ENCODE results near the gene MAGI1.

Gene MAGI1

DNA sequence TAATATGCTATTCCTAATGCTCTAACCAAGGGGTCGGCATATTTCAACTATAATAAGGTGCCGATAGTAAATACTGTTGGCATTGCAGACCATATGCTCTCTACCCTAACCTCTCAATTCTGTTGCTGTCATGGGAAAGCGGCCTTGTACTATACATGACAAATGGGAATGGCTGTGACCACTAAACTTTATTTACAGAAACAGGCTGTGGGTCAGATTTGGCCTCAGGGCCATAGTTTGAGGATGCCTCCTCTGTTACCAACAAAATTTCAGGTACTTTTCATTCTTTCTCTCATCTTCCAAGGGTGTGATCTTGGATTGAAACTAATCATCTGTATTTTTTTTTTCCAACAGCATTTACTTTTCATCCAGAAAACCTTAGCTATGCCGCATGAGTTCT, 242.0 kb downstream of the MAGI1 start:
- DNase-seq (ENCODE audit: low read depth), result no peak

- DNase-seq (ENCODE audit: low read depth), result no peak
Measured at GRCh38 chr3:65795166-65795565, 243.6 kb downstream of the MAGI1 start.

- no peak for DNase-seq (ENCODE audit: low read depth)
Measured at GRCh38 chr3:65793495-65794200, 245.1 kb downstream of the MAGI1 start.

GRCh38 chr3:65788461-65788860, 250.3 kb downstream of the MAGI1 start:
- no peak for DNase-seq (ENCODE audit: low read depth)

DNA sequence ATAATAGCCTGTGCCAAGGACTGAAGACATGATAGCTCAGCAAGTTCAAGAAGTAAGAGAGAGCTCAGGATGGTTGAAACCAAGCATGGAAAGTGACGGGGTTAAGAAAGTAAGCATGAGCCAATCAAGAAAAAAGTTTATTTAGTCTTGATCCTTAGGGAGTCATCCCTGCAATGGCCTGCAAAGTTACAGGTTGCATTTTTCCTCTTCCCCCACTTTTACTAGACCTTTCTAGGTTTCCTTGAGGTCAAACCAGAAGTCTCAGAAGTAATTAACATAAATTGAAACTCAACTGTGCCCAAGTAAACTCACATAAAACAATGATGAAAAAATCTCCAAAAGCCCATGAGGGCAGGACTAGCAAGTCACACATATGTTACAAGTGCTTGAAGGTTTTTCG, 250.9 kb downstream of the MAGI1 start:
- DNase-seq (ENCODE audit: low read depth), result no peak

- no peak for DNase-seq (ENCODE audit: low read depth)
Measured at GRCh38 chr3:65787340-65787739, 251.4 kb downstream of the MAGI1 start.

GRCh38 chr3:65786890-65787289, 251.8 kb downstream of the MAGI1 start:
- DNase-seq (ENCODE audit: low read depth), result no peak

DNA sequence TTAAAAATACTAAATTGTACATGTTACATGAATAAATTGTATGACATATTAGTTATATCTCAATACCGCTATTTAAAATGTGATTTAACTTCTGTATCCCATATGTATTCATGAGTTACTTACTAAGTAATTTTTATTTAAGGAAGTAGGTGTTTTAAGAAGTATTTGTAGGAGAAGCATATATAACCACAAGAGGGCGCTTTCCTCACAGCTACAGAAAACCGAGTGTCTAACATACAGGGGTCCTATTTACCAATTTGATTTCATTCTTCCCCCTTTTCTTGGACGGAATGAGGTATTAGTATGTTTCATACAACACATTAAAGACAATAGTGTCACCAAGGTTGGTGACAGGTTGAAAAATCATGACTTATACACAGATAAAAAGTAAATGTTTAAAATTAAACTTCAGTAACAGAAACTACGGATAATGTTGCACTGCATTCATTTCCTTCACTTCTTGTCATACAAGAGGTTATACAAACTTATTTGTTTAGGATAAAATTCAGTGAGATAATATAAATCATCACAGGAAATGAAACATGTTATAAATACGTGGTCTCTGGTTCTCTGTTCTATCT, 253.6 kb downstream of the MAGI1 start:
- peak; percentile 51 for DNase-seq (ENCODE audit: low read depth)

DNA sequence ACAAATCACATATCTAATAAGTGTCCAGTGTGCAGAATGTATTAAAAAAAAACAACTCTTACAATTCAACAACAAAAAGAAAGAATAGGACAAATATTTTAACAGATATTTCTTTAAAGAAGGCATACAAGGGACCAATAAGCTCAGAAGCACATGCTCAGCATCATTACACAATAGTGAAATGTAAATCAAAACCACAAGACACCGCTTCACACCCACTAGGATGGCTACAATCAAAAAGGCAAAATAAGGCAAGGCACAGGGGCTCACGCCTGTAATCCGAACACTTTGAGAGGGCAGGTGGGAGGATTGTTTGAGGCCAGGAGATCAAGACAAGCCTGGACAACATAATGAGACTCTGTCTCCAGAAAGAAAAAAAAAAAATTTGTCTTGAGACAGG, 255.6 kb downstream of the MAGI1 start:
- DNase-seq (ENCODE audit: low read depth), result peak; percentile 14

DNA sequence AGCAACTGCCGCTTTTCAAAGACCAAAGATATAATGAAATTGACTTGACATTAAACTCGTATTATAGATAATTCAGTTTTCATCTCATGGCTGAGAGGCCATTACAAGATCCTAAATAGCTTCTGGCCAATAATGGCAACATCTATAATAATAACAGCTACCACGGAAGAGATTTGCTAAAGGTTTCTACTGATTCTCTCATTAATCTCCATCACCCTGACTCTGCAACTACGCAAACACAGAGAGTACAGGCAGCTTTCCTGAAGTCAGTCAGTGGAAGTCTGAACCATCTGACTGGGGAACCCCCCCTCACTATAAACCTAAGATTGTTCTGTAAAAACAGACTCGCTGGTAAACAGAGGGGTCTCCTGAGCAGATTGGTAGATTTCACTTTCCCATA, 257.1 kb downstream of the MAGI1 start:
- DNase-seq (ENCODE audit: low read depth), result no peak

DNA sequence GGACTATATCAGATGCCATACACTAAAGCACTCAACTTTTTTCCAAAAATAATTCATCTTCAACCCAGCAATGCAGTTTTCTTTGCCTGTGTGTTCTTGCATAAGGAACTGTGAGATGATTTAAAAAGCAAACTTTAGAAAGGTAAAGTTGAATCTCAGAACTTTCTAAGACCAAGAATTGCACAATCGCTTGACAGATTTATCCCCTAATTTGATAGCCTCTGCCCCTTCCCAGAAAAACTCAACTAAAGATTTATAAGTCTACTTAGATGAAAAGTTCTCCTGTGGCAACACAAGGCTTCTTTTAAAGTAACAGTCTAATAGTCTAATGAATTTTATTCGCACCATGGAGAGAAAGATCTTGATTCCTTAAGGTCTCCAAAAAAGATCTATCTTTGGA, 259.3 kb downstream of the MAGI1 start:
- no peak for DNase-seq (ENCODE audit: low read depth)

DNA sequence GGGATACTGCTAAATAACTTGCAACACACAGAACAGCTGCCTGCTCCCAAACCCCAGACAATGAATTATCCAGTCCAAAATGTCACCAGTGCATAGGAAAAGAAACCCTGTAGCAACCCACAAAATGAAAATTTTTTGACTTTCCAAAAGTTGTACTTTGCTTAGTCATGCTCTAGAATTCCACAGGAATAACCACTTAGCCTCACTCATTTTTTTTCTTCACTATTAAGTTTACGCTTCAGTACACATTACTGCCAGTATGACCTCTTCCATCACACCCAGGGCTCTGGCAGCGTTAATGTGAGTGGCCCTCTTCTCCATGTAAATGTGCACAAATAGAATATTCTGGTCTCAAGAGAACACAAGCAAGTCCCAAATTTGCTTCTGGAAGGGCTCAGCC, 259.8 kb downstream of the MAGI1 start:
- no peak for DNase-seq (ENCODE audit: low read depth)

DNA sequence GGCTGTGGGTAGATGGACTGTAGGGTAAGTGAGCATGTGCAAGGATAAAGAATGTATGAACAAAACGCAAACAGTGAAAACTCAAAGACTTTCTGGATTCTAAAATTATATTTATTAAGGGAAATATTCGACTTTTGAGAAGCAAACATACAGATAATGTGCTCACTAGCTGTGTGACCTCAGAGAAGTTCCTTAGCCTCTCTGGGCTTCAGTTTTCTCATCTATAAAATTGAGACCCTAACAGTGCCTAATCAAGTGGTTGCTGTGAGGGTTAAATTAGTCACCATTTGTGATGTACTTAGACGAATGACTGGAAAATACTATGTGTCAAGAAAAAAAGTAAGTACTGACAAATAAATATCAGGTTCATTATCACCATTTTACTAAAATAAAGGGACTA, 261.7 kb downstream of the MAGI1 start:
- DNase-seq (ENCODE audit: low read depth), result no peak

- peak; percentile 90 for DNase-seq (ENCODE audit: low read depth)
Measured at GRCh38 chr3:65776494-65776893, 262.2 kb downstream of the MAGI1 start.

DNA sequence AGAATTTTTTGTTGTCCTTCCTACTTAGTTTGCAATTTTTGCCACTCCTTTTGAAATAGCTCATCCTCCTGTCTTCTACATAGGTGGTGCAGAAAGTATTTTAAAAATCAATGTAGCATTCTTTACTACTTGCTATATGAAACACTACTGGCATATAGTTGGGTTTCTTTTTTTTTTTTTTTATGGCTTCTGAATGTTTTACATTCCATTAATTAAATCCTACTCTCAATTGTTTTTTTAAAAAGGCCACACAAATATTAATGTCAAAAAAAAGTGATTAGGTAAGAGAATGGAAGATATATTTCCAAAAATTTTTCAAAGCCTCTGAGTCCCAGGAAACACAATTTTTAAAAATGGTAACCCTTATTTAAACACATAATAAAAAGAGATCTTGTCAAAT, 262.6 kb downstream of the MAGI1 start:
- DNase-seq (ENCODE audit: low read depth), result no peak

GRCh38 chr3:65772758-65773157, 266.0 kb downstream of the MAGI1 start:
- DNase-seq (ENCODE audit: low read depth), result no peak

GRCh38 chr3:65767551-65767950, 271.2 kb downstream of the MAGI1 start:
- no peak for DNase-seq (ENCODE audit: low read depth)

DNA sequence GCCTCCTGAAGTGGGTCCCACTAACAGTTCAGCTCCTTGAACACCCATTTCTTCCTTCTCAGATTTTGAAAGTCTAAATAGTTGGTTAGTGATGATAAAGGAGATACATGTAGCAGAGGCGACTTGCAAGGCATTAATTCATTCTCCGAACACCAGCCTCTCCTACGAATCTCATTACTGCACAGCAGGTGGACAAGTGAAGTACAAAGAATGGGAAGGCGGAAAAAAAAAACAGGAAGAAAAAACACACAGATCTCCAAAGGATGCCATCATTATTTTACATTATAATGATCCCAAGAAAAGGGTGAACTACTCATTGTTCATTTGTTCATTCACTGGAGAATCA, 276.5 kb downstream of the MAGI1 start:
- DNase-seq (ENCODE audit: low read depth), result no peak

- no peak for DNase-seq (ENCODE audit: low read depth)
Measured at GRCh38 chr3:65761446-65762234, 277.1 kb downstream of the MAGI1 start.

DNA sequence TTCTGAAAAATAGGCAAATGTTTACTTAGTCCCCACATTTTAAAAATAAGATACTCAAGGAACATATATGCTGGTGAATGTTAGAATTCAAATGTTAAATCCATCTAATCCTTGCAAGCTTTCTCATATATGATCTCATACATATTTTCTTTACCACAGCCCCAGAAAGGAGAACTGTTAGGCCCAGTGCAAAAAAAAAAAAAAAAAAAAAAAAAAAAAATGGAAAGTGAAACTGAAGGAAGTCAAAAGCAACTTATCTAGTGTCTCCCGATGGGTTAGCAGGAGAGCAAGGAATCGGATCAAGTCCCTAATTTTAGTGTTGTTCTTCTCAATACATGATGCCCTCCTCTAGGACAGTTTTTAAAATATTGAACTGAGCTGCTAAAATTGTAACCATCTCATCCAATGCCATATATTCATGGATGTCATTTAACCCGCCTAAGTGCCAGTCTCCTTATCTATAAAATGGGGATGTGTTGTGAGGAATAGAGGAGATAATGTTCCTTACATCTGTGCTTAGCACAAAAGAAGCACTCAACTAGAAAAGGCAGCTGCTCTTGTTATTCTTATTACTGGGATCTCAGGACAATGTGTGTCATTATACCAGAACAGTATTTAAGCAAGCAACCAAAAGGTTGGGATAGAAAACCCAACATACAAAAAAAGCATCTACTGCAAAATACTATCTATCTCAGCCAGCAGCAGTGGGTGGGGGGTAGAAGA, 279.7 kb downstream of the MAGI1 start:
- DNase-seq (ENCODE audit: low read depth), result no peak

DNA sequence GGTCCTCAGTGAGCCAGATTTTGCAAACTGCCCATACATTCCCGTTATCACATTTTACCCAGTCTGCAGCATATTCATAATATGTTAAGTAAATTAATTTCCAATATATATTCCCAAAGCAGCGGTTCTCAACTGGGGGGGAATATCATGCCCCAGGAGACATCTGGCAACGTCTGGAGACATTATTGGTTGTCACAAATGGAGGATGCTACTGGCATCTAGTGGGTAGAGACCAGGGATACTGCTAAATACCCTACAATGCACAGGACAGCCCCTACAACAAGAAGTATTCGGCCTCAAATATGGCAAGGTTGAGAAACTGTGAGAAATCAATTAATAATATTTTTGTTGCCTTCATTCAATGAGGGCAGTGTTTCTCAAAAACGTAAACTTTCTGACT, 280.3 kb downstream of the MAGI1 start:
- no peak for DNase-seq (ENCODE audit: low read depth)

DNA sequence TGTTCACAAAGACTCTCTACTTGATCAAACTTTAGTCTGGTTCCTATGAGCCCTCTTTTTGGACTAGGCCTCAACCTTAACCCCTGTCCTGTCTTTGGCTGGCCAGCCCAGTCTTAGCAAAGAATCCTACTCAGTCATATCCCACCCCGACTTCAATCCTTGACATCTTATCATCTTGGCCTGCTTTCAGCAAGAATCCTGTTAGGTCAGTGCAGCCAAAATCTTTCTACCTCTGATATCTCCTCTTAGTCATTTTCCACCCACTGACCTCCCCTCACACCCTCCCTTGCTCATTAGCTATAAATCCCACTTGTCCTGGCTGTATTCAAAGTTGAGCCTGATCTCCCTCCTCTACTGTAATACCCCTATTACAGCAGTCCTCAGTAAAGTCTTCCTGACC, 286.1 kb downstream of the MAGI1 start:
- no peak for DNase-seq (ENCODE audit: low read depth)

All from fibroblast of gingiva (primary cell).